HG02798 (cell line): Measurements from ENCODE around the gene FAM151A.
"Not testable (repeated sequence)": the region's sequence is repeated elsewhere in the genome, so short reads cannot be mapped to it uniquely, and the experiment has no call there.

Experiments used
- ATAC-seq: cut with Tn5 transposase; IDR thresholded peaks from one replicate; pipeline ENCODE4 v1.9.1; 2021; ENCODE audit warnings: mild to moderate bottlenecking; ENCODE audit not compliant: unreplicated experiment, poor library complexity

Gene FAM151A

DNA sequence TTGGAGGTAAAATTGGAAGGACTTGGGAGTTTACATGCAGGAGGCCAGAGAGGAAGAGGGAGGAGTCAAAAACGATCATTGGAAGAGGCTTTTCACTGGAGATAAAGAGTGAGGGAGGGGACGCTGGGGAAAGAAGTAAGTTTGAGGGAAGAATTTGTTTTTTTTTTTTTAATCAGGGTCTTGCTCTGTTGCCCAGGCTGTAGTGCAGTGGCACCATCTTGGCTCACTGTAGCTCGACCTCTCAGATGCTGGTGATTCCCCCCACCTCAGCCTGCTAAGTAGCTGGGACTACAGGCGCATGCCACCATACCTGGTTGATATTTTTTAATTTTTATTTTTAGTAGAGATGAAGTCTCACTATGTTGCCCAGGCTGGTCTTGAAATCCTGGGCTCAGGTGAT lies 17.0 kb upstream of the FAM151A start:
- ATAC-seq = no peak

DNA sequence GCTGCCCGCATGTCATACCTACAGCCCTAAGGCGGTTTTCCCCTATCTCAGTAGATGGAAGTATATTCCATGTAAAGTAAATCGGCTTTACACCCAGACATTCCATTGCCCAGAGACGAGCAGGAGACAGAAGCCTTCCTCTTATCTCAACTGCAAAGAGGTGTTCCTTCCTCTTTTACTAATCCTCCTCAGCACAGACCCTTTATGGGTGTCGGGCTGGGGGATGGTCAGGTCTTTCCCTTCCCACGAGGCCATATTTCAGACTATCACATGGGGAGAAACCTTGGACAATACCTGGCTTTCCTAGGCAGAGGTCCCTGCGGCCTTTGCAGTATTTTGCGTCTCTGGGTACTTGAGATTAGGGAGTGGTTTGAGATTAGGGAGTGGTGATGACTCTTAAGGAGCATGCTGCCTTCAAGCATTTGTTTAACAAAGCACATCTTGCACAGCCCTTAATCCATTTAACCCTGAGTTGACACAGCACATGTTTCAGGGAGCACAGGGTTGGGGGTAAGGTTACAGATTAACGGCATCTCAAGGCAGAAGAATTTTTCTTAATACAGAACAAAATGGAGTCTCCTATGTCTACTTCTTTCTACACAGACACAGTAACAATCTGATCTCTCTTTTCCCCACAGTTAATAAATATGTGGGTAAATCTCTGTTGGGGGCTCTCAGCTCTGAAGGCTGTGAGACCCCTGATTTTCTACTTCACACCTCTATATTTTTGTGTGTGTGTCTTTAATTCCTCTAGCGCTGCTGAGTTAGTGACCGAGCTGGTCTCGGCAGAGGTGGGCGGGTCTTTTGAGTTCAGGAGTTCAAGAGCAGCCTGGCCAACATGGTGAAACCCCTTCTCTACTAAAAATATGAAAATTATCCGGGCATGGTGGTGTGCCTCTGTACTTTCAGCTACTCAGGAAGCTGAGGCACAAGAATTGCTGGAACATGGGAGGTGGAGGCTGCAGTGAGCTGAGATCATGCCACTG lies 13.4 kb upstream of the FAM151A start:
- ATAC-seq = not testable (repeated sequence)

DNA sequence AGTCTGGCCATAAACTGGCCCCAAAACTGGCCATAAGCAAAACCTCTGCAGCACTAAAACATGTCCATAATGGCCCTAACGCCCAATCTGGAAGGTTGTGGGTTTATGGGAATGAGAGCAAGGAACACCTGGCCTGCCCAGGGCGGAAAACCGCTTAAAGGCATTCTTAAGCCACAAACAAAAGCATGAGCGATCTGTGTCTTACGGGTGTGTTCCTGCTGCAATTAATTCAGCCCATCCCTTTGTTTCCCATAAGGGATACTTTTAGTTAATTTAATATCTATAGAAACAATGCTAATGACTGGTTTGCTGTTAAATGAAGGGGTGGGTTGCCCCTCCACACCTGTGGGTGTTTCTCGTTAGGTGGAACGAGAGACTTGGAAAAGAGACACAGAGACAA lies 12.5 kb upstream of the FAM151A start:
- not testable (repeated sequence) for ATAC-seq

DNA sequence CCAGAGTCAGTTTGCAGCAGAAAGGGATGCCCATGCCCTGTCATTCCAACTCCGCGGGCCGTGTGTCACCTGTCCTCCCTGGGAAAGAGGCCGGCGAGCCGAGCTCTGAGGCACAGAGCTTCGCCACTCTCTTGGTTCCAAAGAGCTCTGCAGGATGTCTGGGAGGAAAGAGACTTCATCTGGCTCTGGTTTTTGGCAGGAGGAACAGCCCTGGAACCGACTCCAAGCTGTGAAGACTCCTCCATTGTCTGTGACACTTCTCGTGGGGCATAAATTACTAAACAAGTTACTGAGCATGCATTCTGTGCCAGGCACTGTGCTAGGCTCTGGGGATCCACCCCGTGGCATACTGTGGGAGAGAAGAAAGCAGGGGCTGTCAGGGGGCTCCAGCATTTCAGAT lies 3.9 kb upstream of the FAM151A start:
- ATAC-seq = no peak

DNA sequence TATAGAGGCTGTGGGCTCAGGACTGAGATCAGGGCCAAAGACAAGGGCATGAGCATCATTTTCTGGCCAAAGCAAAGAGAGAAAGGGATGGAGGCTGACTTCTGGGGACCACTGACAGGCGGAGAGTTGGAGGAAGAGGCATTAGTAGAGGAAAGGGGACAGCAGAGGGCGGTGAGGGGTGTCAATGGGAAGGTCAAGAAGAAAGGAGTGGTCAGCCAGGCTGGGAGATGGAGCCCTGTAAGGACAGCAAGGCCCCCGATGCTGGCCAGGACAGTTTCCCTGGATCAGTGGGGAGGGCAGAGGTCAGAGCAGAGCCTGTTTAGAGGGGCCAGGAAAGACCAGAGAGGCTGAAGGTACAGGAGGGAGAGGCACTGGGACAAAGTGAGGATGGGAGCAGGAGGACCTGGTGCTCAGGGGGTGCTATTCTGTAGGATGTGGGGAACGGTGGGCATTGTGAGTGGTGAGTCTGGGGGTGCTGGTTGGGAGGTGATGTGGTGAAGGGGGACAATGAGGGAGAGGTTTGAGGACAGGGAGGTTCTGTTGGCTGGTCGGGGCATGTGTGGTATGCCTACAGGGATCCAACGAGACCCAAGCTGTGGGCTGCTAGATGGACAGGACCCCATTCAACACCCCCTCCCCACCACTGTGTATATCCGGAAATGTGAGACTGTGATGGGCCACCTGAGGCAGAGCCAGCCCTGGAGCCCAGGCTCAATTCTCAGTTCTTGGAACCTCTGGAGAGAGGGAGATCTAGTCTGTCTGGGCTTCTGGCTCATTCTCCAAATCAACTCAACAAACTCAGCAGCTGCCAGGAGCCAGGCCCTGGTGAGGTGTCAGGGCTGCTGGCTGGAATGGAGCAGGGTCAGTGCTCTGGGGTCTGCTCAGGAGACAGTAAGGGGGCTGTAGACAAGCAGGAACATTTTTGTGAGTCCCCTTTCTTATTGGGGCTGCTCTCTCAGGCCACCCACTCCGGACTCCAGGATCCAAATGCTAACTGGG lies 1.4 kb upstream of the FAM151A start:
- no peak for ATAC-seq

DNA sequence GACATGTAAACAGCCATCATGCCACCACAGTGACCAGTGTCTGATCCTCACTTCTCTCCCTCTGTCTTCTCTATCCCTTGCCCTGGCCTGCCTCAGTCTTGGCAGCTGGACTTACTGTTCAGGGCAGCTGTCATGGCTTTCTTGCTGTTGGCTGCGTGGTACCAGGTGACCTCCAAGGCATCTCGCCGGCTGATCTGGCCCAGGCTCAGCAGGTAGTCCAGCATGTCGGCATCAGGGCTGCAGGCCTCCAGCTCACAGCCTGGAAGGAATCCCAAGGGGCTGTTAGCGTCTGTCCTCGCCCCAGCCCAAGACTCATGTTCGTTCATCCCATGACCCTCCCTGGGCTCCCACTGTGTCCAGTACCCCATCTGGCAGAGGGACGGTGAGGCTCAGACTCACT lies 3.6 kb downstream of the FAM151A start:
- no peak for ATAC-seq

DNA sequence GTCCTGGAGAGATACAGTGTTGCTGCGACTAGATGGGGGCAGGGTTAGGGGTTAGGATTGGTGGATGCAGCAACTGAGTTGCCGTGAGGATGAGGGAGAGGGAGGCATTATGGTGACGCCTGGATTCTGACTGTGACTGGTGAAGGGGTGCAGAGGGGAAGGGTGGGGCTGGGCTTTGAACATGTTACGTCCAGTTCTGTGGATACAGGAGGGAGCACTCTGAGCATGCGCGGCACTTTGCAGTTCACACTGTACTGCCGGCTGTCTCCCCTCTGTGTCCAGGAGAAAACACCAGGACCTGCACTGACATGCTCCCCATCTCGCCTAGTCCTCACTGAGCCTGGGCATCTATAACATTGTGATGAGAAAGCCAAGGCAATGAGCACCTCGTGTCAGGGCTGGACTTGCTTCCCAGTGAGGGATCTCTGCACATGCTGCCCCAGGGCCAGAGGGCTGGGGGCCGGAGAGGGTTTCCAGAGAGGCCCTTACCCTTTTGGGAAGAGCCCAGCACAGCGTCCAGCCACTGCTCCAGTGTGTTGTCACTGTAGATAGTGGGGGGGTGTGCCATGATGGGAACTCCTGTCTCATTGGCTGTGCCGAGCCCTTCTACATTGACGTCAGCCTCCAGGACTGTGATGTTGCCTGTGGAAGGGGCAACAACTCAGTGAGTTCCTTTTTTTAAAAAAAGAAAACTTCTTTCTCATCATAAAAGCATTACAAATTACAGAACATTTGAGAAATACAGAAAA lies 7.6 kb downstream of the FAM151A start:
- ATAC-seq = no peak

DNA sequence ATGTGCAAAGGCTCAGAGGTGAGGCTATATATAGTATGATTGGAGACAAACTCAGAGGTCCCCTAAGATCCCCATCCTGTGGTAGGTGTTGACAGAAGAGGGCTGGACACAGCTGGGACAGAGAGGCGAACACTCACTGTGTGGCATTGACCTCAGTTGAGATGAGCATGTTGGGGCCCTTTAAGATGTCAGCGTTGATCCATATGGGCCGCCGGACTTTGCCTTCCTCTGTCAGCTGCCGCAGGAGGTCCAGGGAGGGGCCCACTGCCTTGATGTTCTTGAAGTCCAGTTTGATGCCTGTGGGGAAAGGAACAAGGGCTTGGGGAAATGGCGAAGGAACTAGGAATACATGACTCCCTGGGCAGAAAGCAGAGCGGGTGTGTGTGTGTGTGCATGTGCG lies 8.8 kb downstream of the FAM151A start:
- no peak for ATAC-seq

DNA sequence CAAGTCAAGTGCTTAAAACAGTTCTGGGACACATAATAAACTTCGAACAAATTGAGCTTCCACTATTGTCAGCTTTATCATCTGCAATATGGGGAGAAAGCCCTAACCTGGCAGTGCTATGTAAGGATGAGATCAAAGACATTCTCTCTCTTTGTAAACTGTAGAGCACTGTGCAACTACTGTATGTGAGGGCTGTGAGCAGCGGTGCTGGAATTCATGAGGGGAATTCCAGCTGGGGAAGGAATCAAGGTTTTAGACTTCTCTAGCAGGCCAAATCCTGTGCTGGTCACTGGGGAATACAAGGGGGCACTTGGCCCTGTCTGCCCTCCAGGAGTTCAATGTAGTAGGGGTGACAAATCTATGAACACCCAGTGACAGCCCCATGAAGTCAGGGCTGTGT lies 9.3 kb downstream of the FAM151A start:
- no peak for ATAC-seq

DNA sequence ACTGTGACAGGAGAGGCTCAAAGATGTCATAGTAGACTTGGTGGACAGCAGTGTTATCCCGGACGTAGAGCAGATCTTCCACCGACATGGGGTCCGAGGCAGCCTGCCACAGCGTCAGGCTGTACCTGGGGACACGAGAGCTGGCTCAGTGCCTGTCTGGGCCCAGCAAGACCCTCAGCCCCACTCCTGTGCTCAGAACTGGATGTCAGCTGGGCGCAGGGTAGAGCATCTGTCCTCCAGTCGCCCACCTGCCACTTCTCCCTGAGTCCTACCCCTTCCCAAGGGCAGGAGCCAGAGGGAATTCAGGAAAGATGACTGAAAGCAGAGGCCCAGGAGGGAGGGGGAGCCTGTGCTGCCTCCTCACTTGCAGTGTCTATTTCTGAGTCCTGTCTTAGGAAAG lies 11.7 kb downstream of the FAM151A start:
- ATAC-seq = no peak

DNA sequence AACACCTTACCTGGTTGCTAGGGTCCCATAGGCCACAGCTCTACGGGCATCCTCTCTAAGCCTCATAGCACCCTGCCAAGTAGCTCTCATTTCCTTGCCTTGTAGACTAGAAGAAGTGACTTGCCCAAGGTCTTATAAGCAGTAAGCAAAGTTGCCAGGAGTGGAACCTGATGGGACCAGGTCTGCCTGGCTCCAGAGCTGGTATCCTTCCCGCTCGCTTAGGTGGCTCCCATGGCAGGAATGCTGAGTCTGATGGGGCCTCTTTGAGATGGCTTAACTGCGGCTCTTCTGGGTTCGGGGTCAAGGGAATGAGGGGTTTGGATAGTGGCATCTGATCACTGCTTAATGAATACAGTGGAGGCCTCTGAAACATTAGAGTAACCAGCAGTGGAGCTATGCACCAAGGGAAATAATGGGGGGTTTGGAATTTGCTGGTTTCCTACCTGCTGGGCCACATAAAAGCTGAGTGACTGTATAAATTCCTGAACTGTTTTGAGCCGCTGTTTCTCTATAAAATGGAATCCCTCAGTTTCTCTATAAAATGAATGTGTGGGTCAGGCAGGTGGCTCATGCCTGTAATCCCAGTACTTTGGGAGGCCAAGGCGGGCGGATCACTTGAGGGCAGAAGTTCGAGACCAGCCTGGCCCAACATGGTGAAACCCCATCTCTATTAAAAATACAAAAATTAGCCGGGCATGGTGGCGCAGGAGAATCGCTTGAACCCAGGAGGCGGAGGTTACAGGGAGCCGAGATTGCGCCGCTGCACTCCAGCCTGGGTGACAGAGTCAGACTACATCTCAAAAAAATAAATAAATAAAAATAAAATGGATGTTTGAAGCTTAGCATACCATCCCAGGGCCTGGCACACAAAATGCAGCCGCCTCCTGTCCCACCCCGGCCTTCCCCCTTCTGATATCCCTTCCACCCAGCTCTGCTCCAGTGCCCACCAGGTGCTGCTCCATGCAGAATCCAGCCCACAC lies 12.4 kb downstream of the FAM151A start:
- ATAC-seq = no peak

DNA sequence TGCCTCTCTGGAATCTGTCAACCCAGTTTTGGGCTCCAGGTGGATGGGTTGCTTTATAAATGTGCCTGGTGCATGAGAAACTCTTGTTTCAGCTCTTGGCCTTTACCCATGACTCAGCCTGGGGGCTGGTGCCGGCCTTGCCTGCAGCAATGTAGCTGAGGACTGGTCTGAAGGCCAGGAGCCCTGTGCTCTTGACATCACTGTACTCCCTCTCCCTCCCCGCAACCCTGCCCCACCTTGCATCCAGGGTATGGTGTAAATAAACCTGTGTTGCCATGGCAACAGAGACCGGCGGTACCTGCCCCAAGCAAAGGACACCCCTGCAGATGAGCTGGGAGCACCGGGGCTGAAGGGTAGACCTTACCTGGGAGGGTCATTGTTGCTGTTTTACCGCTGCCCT lies 13.3 kb downstream of the FAM151A start:
- ATAC-seq = no peak

DNA sequence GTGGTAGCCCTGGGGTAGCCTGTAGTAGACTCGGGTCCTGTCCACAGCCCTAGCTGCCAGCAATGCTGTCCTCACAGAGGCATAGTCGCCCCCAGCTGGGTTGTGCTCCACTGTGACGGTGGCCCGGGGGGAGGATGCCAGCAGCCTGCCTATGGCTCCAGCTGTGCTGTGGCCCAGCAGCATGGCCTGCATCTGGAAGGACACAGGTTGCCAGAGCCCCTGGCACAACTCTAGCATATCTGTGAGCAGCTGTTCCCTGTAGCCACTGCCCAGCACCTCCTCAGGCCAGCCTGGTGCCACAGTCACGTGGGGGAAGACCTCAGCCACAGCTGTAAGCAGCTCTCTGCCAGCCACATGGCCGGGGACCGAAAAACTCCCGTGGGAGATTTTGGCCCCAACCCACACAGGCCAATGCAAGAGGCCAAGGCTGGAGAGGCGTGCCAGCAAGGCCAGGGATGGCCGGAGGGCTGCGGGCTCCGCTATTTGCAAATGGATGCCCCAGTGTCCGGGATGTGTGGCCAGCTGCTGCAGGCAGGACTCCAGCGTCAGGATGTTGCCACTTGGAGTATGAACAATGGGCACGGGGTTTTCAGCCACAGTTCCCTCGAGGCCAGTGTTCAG lies 13.9 kb downstream of the FAM151A start:
- ATAC-seq = no peak

DNA sequence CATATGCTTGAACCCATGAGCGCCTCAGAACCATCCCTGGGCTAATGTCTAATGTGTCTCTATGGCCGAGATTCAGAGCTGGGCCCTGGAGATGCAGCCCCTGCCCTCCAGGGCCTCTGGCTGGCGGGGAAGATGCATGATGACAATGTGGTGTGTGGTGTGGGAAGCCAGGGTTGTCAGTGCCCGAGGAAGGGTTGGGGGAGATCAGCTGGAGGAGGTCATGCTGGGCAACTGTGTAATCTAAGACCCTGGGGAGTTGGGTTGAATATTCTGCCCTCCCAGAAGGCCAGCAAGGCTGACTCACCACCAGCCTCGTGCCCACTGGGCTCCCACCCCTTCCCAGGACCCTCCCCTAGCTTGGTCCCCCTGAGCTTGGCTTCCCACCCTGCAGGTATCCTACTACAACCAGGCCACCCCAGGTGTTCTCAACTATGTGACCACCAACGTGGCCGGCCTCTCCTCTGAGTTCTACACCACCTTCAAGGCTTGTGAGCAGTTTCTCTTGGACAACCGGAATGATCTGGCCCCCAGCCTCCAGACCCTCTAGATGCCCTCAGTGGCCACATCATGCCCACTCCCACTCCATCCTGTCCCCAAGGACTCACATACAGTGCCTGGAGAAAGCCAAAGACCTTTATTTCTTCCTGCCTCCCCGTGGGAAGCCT lies 14.6 kb downstream of the FAM151A start:
- no peak for ATAC-seq

DNA sequence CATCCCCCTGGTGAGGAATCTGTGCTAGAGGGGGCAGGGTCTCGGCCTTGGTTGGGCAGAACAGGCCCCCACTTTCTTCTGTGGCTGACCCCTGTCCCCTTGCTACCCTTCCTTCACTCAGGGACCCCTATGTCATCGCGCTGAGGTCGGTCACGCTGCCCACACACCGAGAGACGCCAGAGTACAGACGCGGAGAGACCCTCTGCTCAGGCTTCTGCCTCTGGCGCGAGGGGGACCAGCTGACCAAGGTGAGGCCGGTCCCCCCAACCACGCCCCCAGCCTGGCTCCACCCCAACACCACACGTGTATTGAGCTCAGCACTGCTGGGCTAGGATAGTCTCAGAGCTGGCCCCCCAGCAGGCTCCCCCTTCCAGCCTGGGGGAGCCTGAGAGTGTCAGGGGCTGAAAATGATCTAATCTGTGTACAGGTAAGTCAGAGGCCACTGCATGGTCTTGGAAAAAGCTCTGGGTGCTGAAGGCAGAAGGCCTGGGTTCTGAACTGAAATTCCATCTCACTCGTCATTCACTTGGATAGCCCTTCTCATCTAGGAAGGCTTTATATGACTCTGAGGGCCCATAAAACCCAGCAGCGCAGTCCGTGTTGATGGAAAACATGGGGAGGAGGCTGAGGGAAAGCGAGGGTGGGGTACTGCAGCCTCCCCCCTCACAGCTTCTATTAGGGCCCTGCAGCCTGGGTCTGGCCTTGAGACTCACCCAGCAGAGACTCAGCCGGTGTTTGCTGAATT lies 15.3 kb downstream of the FAM151A start:
- no peak for ATAC-seq

DNA sequence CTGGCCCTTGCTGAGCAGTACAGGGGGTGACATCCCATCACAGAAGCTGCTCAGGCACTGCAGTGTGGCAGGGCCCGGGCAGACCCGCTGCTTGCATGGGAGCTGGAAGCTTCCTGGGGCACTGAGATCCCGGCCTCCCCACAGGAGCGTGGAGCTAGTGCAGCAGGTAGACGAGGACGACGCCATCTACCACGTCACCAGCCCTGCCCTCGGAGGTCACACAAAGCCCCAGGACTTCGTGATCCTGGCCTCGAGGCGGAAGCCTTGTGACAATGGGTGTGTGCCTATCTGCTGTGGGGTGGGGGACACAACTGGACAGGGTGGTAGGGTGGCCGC lies 16.4 kb downstream of the FAM151A start:
- ATAC-seq = no peak

DNA sequence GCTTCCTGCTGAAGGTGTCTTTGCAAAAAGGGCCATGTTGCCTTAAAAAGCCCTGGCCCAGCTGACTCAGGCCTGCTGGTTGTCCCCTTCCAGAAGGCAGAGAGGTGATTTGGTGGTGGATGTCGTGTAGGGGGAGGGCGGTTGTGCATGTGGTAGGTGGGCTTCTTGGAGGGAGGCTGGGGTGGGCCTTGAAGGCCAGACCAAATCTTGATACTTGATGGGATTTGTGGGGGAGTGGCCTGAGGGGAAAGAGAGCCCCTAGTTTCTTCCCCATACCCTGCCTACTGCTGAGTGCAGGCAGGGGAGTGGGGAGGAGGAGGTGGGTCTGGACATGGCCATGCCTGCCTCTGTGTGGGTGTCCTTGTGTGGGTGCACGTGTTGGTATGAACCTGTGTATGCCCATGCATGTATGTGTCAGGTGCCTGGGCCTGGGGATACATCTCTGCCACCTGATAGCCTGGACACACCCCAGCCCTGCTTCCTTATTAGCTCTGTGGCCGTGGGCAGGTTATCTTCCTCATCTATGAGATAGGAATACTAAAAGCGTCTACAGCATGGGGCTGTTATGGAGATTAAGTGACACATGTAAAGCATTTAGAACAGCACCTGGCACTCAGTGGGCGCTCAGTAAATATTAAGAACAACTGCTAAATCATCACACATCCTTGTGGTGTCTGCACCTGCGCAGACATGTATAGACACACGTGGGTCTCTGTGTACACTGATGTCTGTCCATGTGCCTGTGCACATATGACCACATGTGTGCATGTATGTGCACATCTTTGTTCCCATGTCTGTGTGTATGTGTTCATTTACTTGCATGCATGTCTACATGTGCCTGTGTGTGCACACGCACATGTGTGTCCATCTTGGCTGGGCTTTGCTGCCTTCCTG lies 17.0 kb downstream of the FAM151A start:
- ATAC-seq = no peak
